Esophagus squamous epithelium (tissue), 5 donors: ENCODE results near the gene MEOX1. TPM values are rescaled to one million over a fixed set of nuclear protein-coding genes. Genes with fewer than 3 reads are reported as not detected.

ENCODE experiments used
- DNase-seq: peaks from one replicate; lab custom pipeline; 2025; lab: John Stamatoyannopoulos, UW
- H3K27ac ChIP-seq, 4 donors: fragments of 200-600 bp; sonication (generic); one replicate each; pipeline ENCODE4 v1.5.1; 2016 to 2019; ENCODE audit warnings: mild to moderate bottlenecking in 1 of 4
- H3K27me3 ChIP-seq, 4 donors: fragments of 200-600 bp; sonication (generic); 1 replicate in 3 of 4; 2 replicates in 1 of 4; pipeline versions ENCODE4 v1.5.1 to v1.6.0; 2017 to 2021; ENCODE audit warnings: antibody characterized with exemption in 1 of 4
- H3K36me3 ChIP-seq, 3 donors: fragments of 200-600 bp; sonication (generic); one replicate each; pipeline ENCODE4 v1.5.1; 2016 to 2019
- H3K4me1 ChIP-seq, 3 donors: fragments of 200-600 bp; sonication (generic); one replicate each; pipeline ENCODE4 v1.5.1; 2017 to 2019
- H3K4me3 ChIP-seq, 4 donors: fragments of 200-600 bp; sonication (generic); 1 replicate in 3 of 4; 2 replicates in 1 of 4; pipeline ENCODE4 v1.5.1; 2016 to 2019; ENCODE audit warnings: mild to moderate bottlenecking in 2 of 4, moderate library complexity in 1 of 4
- H3K9me3 ChIP-seq, 3 donors: fragments of 200-600 bp; sonication (generic); one replicate each; pipeline ENCODE4 v1.5.1; 2016 to 2019
- CTCF ChIP-seq, 6 experiments: fragments of 450-650 bp in 4 of 6; fragments of 200-600 bp in 2 of 6; sonication (generic) in 2 of 6; IDR thresholded peaks; one replicate each; pipeline ENCODE4 v1.5.1; 2016 to 2019; ENCODE audit warnings: antibody characterized with exemption in 6 of 6, mild to moderate bottlenecking in 4 of 6, moderate library complexity in 4 of 6
- POLR2A ChIP-seq, 4 donors: fragments of 450-650 bp; IDR thresholded peaks; one replicate each; pipeline ENCODE4 v1.6.1; 2017; ENCODE audit warnings: antibody characterized with exemption in 4 of 4, mild to moderate bottlenecking in 4 of 4, moderate library complexity in 3 of 4
- WGBS, 2 donors: methylation state at CpG; one replicate each; pipeline ENCODE4 v1.1.5; 2018; 5-methylcytosine and 5-hydroxymethylcytosine counted together
- intact Hi-C: fragments of 100-400 bp; cut with DNase I; formaldehyde crosslinking; loops from one replicate; pipeline ENCODE4 v1.15.0; 2022
- total RNA-seq, 4 donors: library from RNA; depleted of rRNA; stranded (reverse); fragments of >200 nt; gene quantifications; one replicate each; pipeline ENCODE4 v1.1.0, GENCODE V29; 2016
- donor health status: DM: yes; HTN: yes; CAD: no.

Gene MEOX1
- total RNA-seq, 4 donors from 2014 or later: 0.64 to 6.1 (median 2.7) TPM

DNA sequence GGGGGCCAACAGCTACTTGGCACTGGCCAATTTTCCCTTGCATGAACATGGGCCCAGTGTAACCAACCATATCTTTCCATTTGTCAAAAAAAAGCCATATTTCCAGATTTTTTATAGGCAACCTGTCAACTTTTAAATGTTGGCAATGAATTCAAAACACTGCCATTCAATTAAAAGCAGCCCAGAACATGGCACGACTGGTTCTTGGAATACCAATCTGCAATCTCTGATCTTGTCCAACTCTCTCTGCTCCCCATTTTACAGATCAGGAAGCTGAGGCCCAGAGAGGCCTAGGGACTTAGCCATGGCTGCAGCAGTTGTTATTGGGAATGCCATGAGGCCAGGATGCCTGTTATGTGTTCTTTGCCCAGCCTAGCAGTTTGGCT lies 8.9 kb upstream of the MEOX1 start:
- 38 to 89% methylated on average over 1 of the region's 1 CpG for WGBS, 2 donors
- Histone ChIP-seq H3K4me3 (no peak overlapping the region), H3K4me1 (peaks cover 7 to 45% (median 28%) of the 10 kb centered on the region in 3 donors), H3K9me3 (no peaks in the 10 kb centered on the region), H3K36me3 (no peaks in the 10 kb centered on the region), H3K27me3 (no peaks in the 10 kb centered on the region), H3K27ac (no peak overlapping the region)
- no peak for DNase-seq
- no peak for TF ChIP-seq POLR2A (IDR thresholded peaks at IDR 0.05)
- TF ChIP-seq CTCF (IDR thresholded peaks at IDR 0.05): no peak
- intact Hi-C loops: no loop called here

- H3K27ac ChIP-seq: peak overlapping the region in 1 of 4 donors; percentile 5
- 45 to 58% methylated on average over 6 to 10 of the region's 10 CpGs for WGBS, 2 donors
- TF ChIP-seq CTCF (IDR thresholded peaks at IDR 0.05) (no peak), POLR2A (IDR thresholded peaks at IDR 0.05) (no peak)
- DNase-seq: no peak
- H3K4me1 ChIP-seq: peaks cover 6 to 45% (median 33%) of the 10 kb centered on the region in 3 donors
- H3K27me3 ChIP-seq: no peaks in the 10 kb centered on the region
- no peak overlapping the region for H3K4me3 ChIP-seq
- no peaks in the 10 kb centered on the region for H3K9me3 ChIP-seq
- intact Hi-C loops: no loop called here
- no peaks in the 10 kb centered on the region for H3K36me3 ChIP-seq
Observed at GRCh38 chr17:43669971-43670644, 8.4 kb upstream of the MEOX1 start.

GRCh38 chr17:43667947-43668348 lies 6.2 kb upstream of the MEOX1 start:
- H3K9me3 ChIP-seq: no peaks in the 10 kb centered on the region
- no peaks in the 10 kb centered on the region for H3K36me3 ChIP-seq
- H3K4me3 ChIP-seq: no peak overlapping the region
- no peak overlapping the region for H3K27ac ChIP-seq
- 66 to 70% methylated on average over 3 of the region's 3 CpGs for WGBS, 2 donors
- no peak for DNase-seq
- H3K4me1 ChIP-seq: peaks cover 6 to 44% (median 34%) of the 10 kb centered on the region in 3 donors
- H3K27me3 ChIP-seq: no peaks in the 10 kb centered on the region
- intact Hi-C loops: no loop called here
- no peak for TF ChIP-seq POLR2A (IDR thresholded peaks at IDR 0.05)
- TF ChIP-seq CTCF (IDR thresholded peaks at IDR 0.05): no peak

- DNase-seq: no peak
- H3K27me3 ChIP-seq: no peaks in the 10 kb centered on the region
- H3K27ac ChIP-seq: no peak overlapping the region
- no peaks in the 10 kb centered on the region for H3K9me3 ChIP-seq
- TF ChIP-seq POLR2A (IDR thresholded peaks at IDR 0.05) (no peak), CTCF (IDR thresholded peaks at IDR 0.05) (no peak)
- H3K4me1 ChIP-seq: peaks cover 6 to 49% (median 38%) of the 10 kb centered on the region in 3 donors
- H3K36me3 ChIP-seq: no peaks in the 10 kb centered on the region
- intact Hi-C loops: no loop called here
- H3K4me3 ChIP-seq: no peak overlapping the region
- 89 to 90% methylated on average over 4 to 5 of the region's 7 CpGs for WGBS, 2 donors
Observed at GRCh38 chr17:43667506-43667905, 5.8 kb upstream of the MEOX1 start.

DNA sequence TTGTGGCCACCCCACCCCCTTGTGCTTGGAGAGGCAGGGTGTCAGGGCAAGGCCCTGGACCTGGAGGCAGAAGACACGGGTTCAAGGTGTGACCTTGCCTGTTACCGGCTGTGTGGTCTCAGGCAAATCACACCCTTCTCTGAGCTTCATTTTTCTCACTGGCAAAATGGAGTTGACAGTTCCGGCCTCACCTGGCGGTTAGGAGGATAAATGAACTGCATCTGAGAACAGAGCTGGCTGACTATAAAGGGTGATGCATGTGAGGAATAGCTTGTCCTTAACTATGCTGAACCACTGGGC lies 4.2 kb upstream of the MEOX1 start:
- 62% methylated on average over 2 of the region's 4 CpGs; no CpG with 5 or more reads in 1 of the 2 donors for WGBS, 2 donors
- peaks cover 14 to 57% (median 50%) of the 10 kb centered on the region in 3 donors for H3K4me1 ChIP-seq
- no peaks in the 10 kb centered on the region for H3K36me3 ChIP-seq
- TF ChIP-seq CTCF (IDR thresholded peaks at IDR 0.05) (no peak), POLR2A (IDR thresholded peaks at IDR 0.05) (no peak)
- no peaks in the 10 kb centered on the region for H3K27me3 ChIP-seq
- no peak overlapping the region for H3K4me3 ChIP-seq
- H3K27ac ChIP-seq: peak overlapping the region; percentile 10 to 75 (median 60)
- no peaks in the 10 kb centered on the region for H3K9me3 ChIP-seq
- intact Hi-C loops: no loop called here
- DNase-seq: no peak
